Heart right ventricle (tissue), 16 donors: ENCODE measurements around the gene UCN2. TPM values are rescaled to one million over a fixed set of nuclear protein-coding genes. Genes with fewer than 3 reads are reported as not detected.

Experiments
- ATAC-seq, 8 donors: fragments of 200-7000 bp; cut with Tn5 transposase; one replicate each; pipeline ENCODE4 v1.9.1; 2020; ENCODE audit warnings: mild to moderate bottlenecking in 8 of 8, moderate library complexity in 8 of 8, moderate number of reproducible peaks in 1 of 8
- DNase-seq, 2 donors: peaks; one replicate each; pipeline ENCODE4 v3.0.0-alpha.2; 2020
- H3K27ac ChIP-seq, 10 donors: fragments of 200-600 bp; sonication (generic) in 2 of 10; one replicate each; pipeline versions ENCODE4 v1.5.0 to v1.8.0; 2020 to 2022; ENCODE audit warnings: mild to moderate bottlenecking in 3 of 10
- H3K27me3 ChIP-seq, 7 donors: fragments of 200-600 bp; one replicate each; pipeline ENCODE4 v1.8.0; 2021 to 2022; ENCODE audit warnings: mild to moderate bottlenecking in 2 of 7
- H3K36me3 ChIP-seq, 9 donors: fragments of 200-600 bp; sonication (generic) in 1 of 9; one replicate each; pipeline versions ENCODE4 v1.5.0 to v1.8.0; 2020 to 2022; ENCODE audit warnings: mild to moderate bottlenecking in 2 of 9
- H3K4me1 ChIP-seq, 9 donors: fragments of 200-600 bp; sonication (generic) in 1 of 9; one replicate each; pipeline versions ENCODE4 v1.5.0 to v1.8.0; 2020 to 2022; ENCODE audit warnings: mild to moderate bottlenecking in 4 of 9
- H3K4me3 ChIP-seq, 10 donors: fragments of 200-600 bp; sonication (generic) in 2 of 10; one replicate each; pipeline versions ENCODE4 v1.5.0 to v1.8.0; 2020 to 2022; ENCODE audit warnings: mild to moderate bottlenecking in 7 of 10, moderate library complexity in 2 of 10
- H3K9me3 ChIP-seq, 11 donors: fragments of 200-600 bp in 10 of 11; sonication (generic) in 2 of 11; one replicate each; pipeline versions ENCODE4 v1.5.0 to v1.8.0; 2013 to 2022; ENCODE audit warnings: mild to moderate bottlenecking in 2 of 11, control low read depth in 1 of 11, moderate library complexity in 1 of 11
- CTCF ChIP-seq, 9 donors: fragments of 200-600 bp; sonication (generic) in 2 of 9; IDR thresholded peaks; one replicate each; pipeline versions ENCODE4 v1.5.0 to v1.8.0; 2021 to 2022; ENCODE audit warnings: antibody characterized with exemption in 9 of 9, mild to moderate bottlenecking in 5 of 9, moderate library complexity in 1 of 9
- WGBS, 2 donors: extraction: QIAGEN DNeasy Blood & Tissue Kit; methylation state at CpG; one replicate each; pipeline ENCODE4 v1.1.7; 2013; ENCODE audit warnings: inconsistent platforms in 1 of 2; 5-methylcytosine and 5-hydroxymethylcytosine counted together
- intact Hi-C, 10 donors: fragments of 100-400 bp; cut with DNase I; formaldehyde crosslinking; loops; one replicate each; pipeline versions ENCODE4 v1.11.1 to v1.14.2; 2022
- microRNA-seq, 2 donors: library from miRNA; unstranded; fragments of <30 nt; microRNA quantifications; one replicate each; pipeline ENCODE4 v1.2.0, GENCODE V29; 2021
- polyA plus RNA-seq, 2 donors: library from polyadenylated mRNA; stranded (reverse); fragments of 200-250 nt; gene quantifications; one replicate each; pipeline ENCODE4 v1.2.3, GENCODE V29; 2013
- total RNA-seq, 10 donors: library from RNA; stranded (reverse); fragmentation: NEBNext Ultra II Directional in 3 of 10; extraction: Animal tissue kit (Norgen Biotek cat#: 25700) in 3 of 10; gene quantifications; one replicate each; pipeline versions ENCODE4 v1.2.1 to v1.2.4, GENCODE V29; 2021 to 2023
- donor health status: Arrhythmogenic right ventricular cardiomyopathy.
- donor health status: ischemic (EF 13 %, LVEDD 7.1; RV severe dilation, severe dysfunction).
- donor health status: healthy with polysubstance abuse.
- donor health status: DM: no; HTN: yes; CAD: no.
- donor health status: DM: no; HTN: no; CAD: no.
- donor health status: ischemic (EF 25% LVEDD 6.9; RV normal size, moderate dysfunction).
- donor health status: ischemic (EF 25% LVEDD 5.7; RV mildly dilated, moderate dysfunction).
- donor health status: healthy.
- donor health status: DM: yes; HTN: yes; CAD: no.
- donor health status: Ischemic cardiomyopathy.
- donor health status: ischemic (EF 35%, LVEDD 5.7; RV mildly dilated, moderate dysfunction).
- donor health status: nonischemic (EF 11% LVEDD 7.7; RV severe dilation, severe dysfunction).
- donor health status: DM: yes; HTN: yes; CAD: no.
- donor health status: PGD.
- donor health status: ischemic (EF 29% LVEDD 5.4; RV normal size, mild dysfunction).
- donor health status: nonischemic (EF 23%, LVEDD 6.1; RV moderate dilation, normal function).

Gene UCN2
- total and polyA plus RNA-seq, 12 donors = 0.06 to 0.77 (median 0.21) TPM; not detected in 6

- no peak for ATAC-seq
- no peak for TF ChIP-seq CTCF (IDR thresholded peaks at IDR 0.05)
Measured at GRCh38 chr3:48518638-48519276, 44.8 kb downstream of the UCN2 start.

GRCh38 chr3:48518069-48518468 is 45.5 kb downstream of the UCN2 start:
- 92 to 96% methylated on average over 6 of the region's 6 CpGs for WGBS, 2 donors
- no peak for ATAC-seq
- Histone ChIP-seq H3K27me3 (no peaks in the 10 kb centered on the region), H3K27ac (no peak overlapping the region), H3K36me3 (peaks cover 0 to 31% (median 0%) of the 10 kb centered on the region in 9 donors), H3K4me1 (peaks cover 0 to 4% (median 0%) of the 10 kb centered on the region in 9 donors), H3K9me3 (no peaks in the 10 kb centered on the region), H3K4me3 (no peak overlapping the region)
- intact Hi-C loops = no loop called here
- DNase-seq = no peak
- TF ChIP-seq CTCF (IDR thresholded peaks at IDR 0.05) = no peak

More at GRCh38 chr3:48518638-48519276, 44.8 kb downstream of the UCN2 start:
- peaks cover 0 to 4% (median 0%) of the 10 kb centered on the region in 9 donors for H3K4me1 ChIP-seq
- no peaks in the 10 kb centered on the region for H3K27me3 ChIP-seq
- 78 to 81% methylated on average over 12 of the region's 12 CpGs for WGBS, 2 donors
- intact Hi-C loops = no loop called here
- H3K36me3 ChIP-seq = peaks cover 0 to 38% (median 0%) of the 10 kb centered on the region in 9 donors
- H3K4me3 ChIP-seq = no peak overlapping the region
- H3K27ac ChIP-seq = no peak overlapping the region
- DNase-seq = no peak
- H3K9me3 ChIP-seq = no peaks in the 10 kb centered on the region

DNA sequence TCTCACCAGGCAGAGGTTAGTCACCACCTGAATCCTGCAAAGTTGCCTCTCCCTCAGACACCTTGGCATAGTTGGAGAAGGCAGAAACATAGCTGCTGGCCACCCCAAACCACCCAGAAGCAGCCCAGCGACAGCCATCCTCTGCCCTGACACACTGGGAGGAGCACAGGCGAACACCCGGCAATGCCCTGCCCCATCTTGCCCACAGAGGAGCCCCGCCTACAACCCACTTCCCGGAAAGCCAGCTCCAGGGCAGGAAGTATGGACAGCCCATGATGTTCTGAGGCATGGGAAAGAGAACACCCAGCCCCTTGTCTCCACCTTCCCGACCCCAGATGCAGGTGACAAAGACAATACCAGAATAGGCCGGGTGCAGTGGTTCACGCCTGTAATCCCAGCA is 47.0 kb downstream of the UCN2 start:
- intact Hi-C loops = no loop called here
- TF ChIP-seq CTCF (IDR thresholded peaks at IDR 0.05) = no peak
- ATAC-seq = no peak
- peaks cover 0 to 19% (median 0%) of the 10 kb centered on the region in 9 donors for H3K36me3 ChIP-seq
- no peak overlapping the region for H3K27ac ChIP-seq
- no peaks in the 10 kb centered on the region for H3K9me3 ChIP-seq
- no peak for DNase-seq
- peaks cover 0 to 4% (median 0%) of the 10 kb centered on the region in 9 donors for H3K4me1 ChIP-seq
- H3K4me3 ChIP-seq = no peak overlapping the region
- H3K27me3 ChIP-seq = no peaks in the 10 kb centered on the region
- 72 to 80% methylated on average over 8 of the region's 8 CpGs for WGBS, 2 donors

- H3K4me3 ChIP-seq = no peak overlapping the region
- no peak overlapping the region for H3K27ac ChIP-seq
- DNase-seq (no peak), ATAC-seq (no peak)
- H3K27me3 ChIP-seq = no peaks in the 10 kb centered on the region
- peaks cover 0 to 9% (median 0%) of the 10 kb centered on the region in 9 donors for H3K36me3 ChIP-seq
- intact Hi-C loops = loop anchor here in 1 of 10 donors (5.0 kb wide), 1 partner anchor 52 kb away; no protein-coding TSS in a partner anchor
- peaks cover 0 to 4% (median 0%) of the 10 kb centered on the region in 9 donors for H3K4me1 ChIP-seq
- H3K9me3 ChIP-seq = no peaks in the 10 kb centered on the region
- 88 to 89% methylated on average over 8 of the region's 8 CpGs for WGBS, 2 donors
- no peak for TF ChIP-seq CTCF (IDR thresholded peaks at IDR 0.05)
Measured at GRCh38 chr3:48514431-48515227, 49.0 kb downstream of the UCN2 start.

Small RNAs within 50 kb of the gene (microRNA-seq; reads per million reads assigned to microRNA genes)
- gene MIR6823 (0 reads per million in 2 donors), gene MIR711 (0 reads per million in 2 donors)

Other genes starting within 250 kb of the UCN2 start
- gene SPINK8, start 230.1 kb downstream of the UCN2 start, total RNA-seq = not detected
- gene SPINK8, start 230.1 kb downstream of the UCN2 start, polyA plus RNA-seq = not detected
- under 1 TPM in 1 of 10 donors, not detected in 9; 0.28 TPM for gene FBXW12, start 191.6 kb downstream of the UCN2 start, total RNA-seq
- gene FBXW12, start 191.6 kb downstream of the UCN2 start, polyA plus RNA-seq = under 1 TPM in 1 of 2 donors, not detected in 1; 0.29 TPM
- gene PLXNB1, start 133.7 kb downstream of the UCN2 start, total RNA-seq = 10 to 100 TPM; 27.7 to 67.3 (median 32.4) TPM
- gene PLXNB1, start 133.7 kb downstream of the UCN2 start, polyA plus RNA-seq = 100 to 1,000 TPM in 1 of 2 donors, 10 to 100 TPM in 1; 30.1 to 135 TPM
- 10 to 100 TPM in 8 of 10 donors, 1 to 10 TPM in 2; 9.5 to 14.3 (median 12.2) TPM for gene CCDC51, start 123.7 kb downstream of the UCN2 start, total RNA-seq
- gene CCDC51, start 123.7 kb downstream of the UCN2 start, polyA plus RNA-seq = 10 to 100 TPM in 1 of 2 donors, 1 to 10 TPM in 1; 4.7 to 11.0 TPM
- gene TMA7, start 123.5 kb downstream of the UCN2 start, total RNA-seq = 100 to 1,000 TPM; 140 to 227 (median 193) TPM
- gene TMA7, start 123.5 kb downstream of the UCN2 start, polyA plus RNA-seq = 1,000 to 10,000 TPM in 1 of 2 donors, 100 to 1,000 TPM in 1; 365 to 1,063 TPM
- 1 to 10 TPM; 2.2 to 5.4 (median 3.8) TPM for gene ATRIP, start 117.0 kb downstream of the UCN2 start, total RNA-seq
- 1 to 10 TPM; 4.5 to 5.1 TPM for gene ATRIP, start 117.0 kb downstream of the UCN2 start, polyA plus RNA-seq
- 10 to 100 TPM; 36.8 to 95.3 (median 52.9) TPM for gene SHISA5, start 59.6 kb downstream of the UCN2 start, total RNA-seq
- gene SHISA5, start 59.6 kb downstream of the UCN2 start, polyA plus RNA-seq = 10 to 100 TPM; 34.6 to 68.7 TPM
- gene PFKFB4, start 7.0 kb downstream of the UCN2 start, total RNA-seq = 1 to 10 TPM in 6 of 10 donors, under 1 TPM in 4; 0.40 to 7.7 (median 1.5) TPM
- gene PFKFB4, start 7.0 kb downstream of the UCN2 start, polyA plus RNA-seq = 1 to 10 TPM in 1 of 2 donors, under 1 TPM in 1; 0.74 to 1.0 TPM
- 10 to 100 TPM in 8 of 10 donors, 1 to 10 TPM in 2; 6.1 to 24.0 (median 12.6) TPM for gene COL7A1, start 31.5 kb upstream of the UCN2 start, total RNA-seq
- gene COL7A1, start 31.5 kb upstream of the UCN2 start, polyA plus RNA-seq = 10 to 100 TPM in 1 of 2 donors, 1 to 10 TPM in 1; 7.7 to 63.5 TPM
- 1,000 to 10,000 TPM in 9 of 10 donors, 100 to 1,000 TPM in 1; 723 to 1,173 (median 1,035) TPM for gene UQCRC1, start 45.9 kb upstream of the UCN2 start, total RNA-seq
- gene UQCRC1, start 45.9 kb upstream of the UCN2 start, polyA plus RNA-seq = 1,000 to 10,000 TPM in 1 of 2 donors, 100 to 1,000 TPM in 1; 859 to 1,330 TPM
- gene TMEM89, start 58.0 kb upstream of the UCN2 start, total RNA-seq = not detected
- gene TMEM89, start 58.0 kb upstream of the UCN2 start, polyA plus RNA-seq = not detected
- 10 to 100 TPM in 6 of 10 donors, 1 to 10 TPM in 4; 5.2 to 17.7 (median 10.2) TPM for gene SLC26A6, start 71.7 kb upstream of the UCN2 start, total RNA-seq
- 10 to 100 TPM; 11.3 to 25.4 TPM for gene SLC26A6, start 71.7 kb upstream of the UCN2 start, polyA plus RNA-seq
- gene CELSR3, start 99.1 kb upstream of the UCN2 start, total RNA-seq = under 1 TPM; 0.10 to 0.44 (median 0.17) TPM
- under 1 TPM; 0.10 to 0.44 TPM for gene CELSR3, start 99.1 kb upstream of the UCN2 start, polyA plus RNA-seq
- gene NCKIPSD, start 122.1 kb upstream of the UCN2 start, total RNA-seq = 10 to 100 TPM in 9 of 10 donors, 1 to 10 TPM in 1; 9.4 to 21.1 (median 15.1) TPM
- gene NCKIPSD, start 122.1 kb upstream of the UCN2 start, polyA plus RNA-seq = 10 to 100 TPM; 13.0 to 14.3 TPM
- 10 to 100 TPM; 16.7 to 28.9 (median 19.5) TPM for gene IP6K2, start 153.4 kb upstream of the UCN2 start, total RNA-seq
- 10 to 100 TPM; 40.4 to 81.7 TPM for gene IP6K2, start 153.4 kb upstream of the UCN2 start, polyA plus RNA-seq